SK-N-SH (cell line): ENCODE data around the gene GEMIN7. TPM values are rescaled to one million over a fixed set of nuclear protein-coding genes. Genes with fewer than 3 reads are reported as not detected.

ENCODE experiments used
- CTCF ChIA-PET: fragments of 300-600, 350-600 bp; formaldehyde crosslinking; extraction: SDS; loops from one replicate; lab custom pipeline; 2021; lab: Yijun Ruan, JAX
- POLR2A ChIA-PET: fragments of 350-600 bp; sonication (Branson Sonifier 250); formaldehyde crosslinking; extraction: SDS; loops from one replicate; lab custom pipeline; 2020; ENCODE audit warnings: antibody characterized with exemption, inconsistent platforms; lab: Yijun Ruan, JAX
- DNase-seq: peaks from one replicate; pipeline ENCODE4 v3.0.0; 2012
- H2AFZ ChIP-seq: fragments of 200-600 bp; sonication (generic); 2 replicates; pipeline ENCODE4 v1.8.1; 2016; ENCODE audit warnings: antibody characterized with exemption, mild to moderate bottlenecking, low read depth
- H3F3A ChIP-seq: fragments of 200-600 bp; sonication (generic); replicated peaks from 2 replicates; pipeline ENCODE3; 2016; ENCODE audit warnings: antibody characterized with exemption, mild to moderate bottlenecking; ENCODE audit not compliant: insufficient read depth
- H3K27ac ChIP-seq, 2 experiments: fragments of 200-500 bp in 1 of 2; fragments of 200-600 bp in 1 of 2; sonication (Bioruptor generic) in 1 of 2; sonication (generic), shearing (Covaris generic) in 1 of 2; 2 replicates each; pipeline versions ENCODE4 v1.5.1 to v1.6.1; 2014 to 2016; ENCODE audit warnings: low read depth in 2 of 2, inconsistent platforms in 1 of 2, low read length in 1 of 2, mild to moderate bottlenecking in 1 of 2, mixed read lengths in 1 of 2
- H3K27me3 ChIP-seq: fragments of 200-600 bp; sonication (generic), shearing (Covaris generic); 2 replicates; pipeline ENCODE4 v1.6.1; 2016; ENCODE audit warnings: mixed run types; ENCODE audit not compliant: insufficient read depth
- H3K36me3 ChIP-seq, 2 experiments: fragments of 200-500 bp in 1 of 2; fragments of 200-600 bp in 1 of 2; sonication (Bioruptor generic) in 1 of 2; sonication (generic) in 1 of 2; replicated peaks in 1 of 2; 2 replicates each; pipeline versions ENCODE3 to v1.5.1; 2014 to 2016; ENCODE audit warnings: low read length in 1 of 2, mild to moderate bottlenecking in 1 of 2; ENCODE audit not compliant: insufficient read depth in 2 of 2, control insufficient read depth in 1 of 2
- H3K4me1 ChIP-seq, 2 experiments: fragments of 200-500 bp in 1 of 2; fragments of 200-600 bp in 1 of 2; sonication (Bioruptor generic) in 1 of 2; sonication (generic), shearing (Covaris generic) in 1 of 2; 2 replicates each; pipeline versions ENCODE4 v1.5.1 to v1.6.1; 2014 to 2016; ENCODE audit warnings: low read depth in 1 of 2, low read length in 1 of 2, mixed run types in 1 of 2; ENCODE audit not compliant: insufficient read depth in 2 of 2, control insufficient read depth in 1 of 2
- H3K4me2 ChIP-seq: fragments of 200-600 bp; sonication (generic), shearing (Covaris generic); 2 replicates; pipeline ENCODE4 v1.6.1; 2017; ENCODE audit warnings: mixed run types
- H3K4me3 ChIP-seq, 2 experiments: fragments of 200-500 bp in 1 of 2; fragments of 200-600 bp in 1 of 2; sonication (Bioruptor generic) in 1 of 2; sonication (generic), shearing (Covaris generic) in 1 of 2; 2 replicates each; pipeline versions ENCODE4 v1.5.1 to v1.8.1; 2014 to 2016; ENCODE audit warnings: low read depth in 2 of 2, inconsistent platforms in 1 of 2, low read length in 1 of 2, mild to moderate bottlenecking in 1 of 2, mixed read lengths in 1 of 2, moderate library complexity in 1 of 2
- H3K79me2 ChIP-seq: fragments of 200-600 bp; sonication (generic); 2 replicates; pipeline ENCODE4 v1.8.1; 2017; ENCODE audit warnings: mild to moderate bottlenecking; ENCODE audit not compliant: insufficient read depth
- H3K9ac ChIP-seq: fragments of 200-600 bp; sonication (generic); 2 replicates; pipeline ENCODE4 v1.6.1; 2017; ENCODE audit warnings: mixed run types
- H3K9me2 ChIP-seq: fragments of 200-600 bp; sonication (generic); 2 replicates; pipeline ENCODE4 v1.6.1; 2017; ENCODE audit warnings: mixed run types
- H3K9me3 ChIP-seq: fragments of 200-600 bp; sonication (generic); 2 replicates; pipeline ENCODE4 v1.6.1; 2017; ENCODE audit warnings: mixed run types, mild to moderate bottlenecking, moderate library complexity
- H4K20me1 ChIP-seq: fragments of 200-600 bp; sonication (generic); 2 replicates; pipeline ENCODE4 v1.6.1; 2017; ENCODE audit warnings: mild to moderate bottlenecking, mixed run types; ENCODE audit not compliant: insufficient read depth
- CHD2 ChIP-seq: fragments of 150-350 bp; IDR thresholded peaks from 2 replicates; pipeline ENCODE4 v1.6.1; 2018; ENCODE audit warnings: low read length; ENCODE audit not compliant: partially characterized antibody
- ELF1 ChIP-seq: IDR thresholded peaks from 2 replicates; pipeline ENCODE4 v1.4.0; 2012
- EZH2phosphoT487 ChIP-seq: fragments of 200-600 bp; sonication (generic); IDR thresholded peaks from 2 replicates; pipeline ENCODE4 v1.6.1; 2017; ENCODE audit warnings: low read depth, mixed run types, mild to moderate bottlenecking, antibody characterized with exemption, moderate library complexity, borderline replicate concordance
- MEF2A ChIP-seq: IDR thresholded peaks from 2 replicates; pipeline ENCODE4 v1.4.0; 2012; ENCODE audit warnings: low read depth, borderline replicate concordance
- NFIC ChIP-seq: IDR thresholded peaks from 2 replicates; pipeline ENCODE4 v1.4.0; 2012; ENCODE audit warnings: borderline replicate concordance
- NRF1 ChIP-seq: IDR thresholded peaks from 2 replicates; pipeline ENCODE4 v1.6.1; 2012; ENCODE audit warnings: low read depth, mild to moderate bottlenecking, low read length
- POLR2AphosphoS5 ChIP-seq: IDR thresholded peaks from 2 replicates; pipeline ENCODE4 v1.6.1; 2012; ENCODE audit warnings: low read depth, low read length
- RAD21 ChIP-seq: IDR thresholded peaks from 2 replicates; pipeline ENCODE4 v1.6.1; 2012; ENCODE audit warnings: mild to moderate bottlenecking, low read length
- RXRA ChIP-seq: IDR thresholded peaks from 2 replicates; pipeline ENCODE4 v1.4.0; 2012; ENCODE audit warnings: low read depth, mild to moderate bottlenecking, borderline replicate concordance
- SMC3 ChIP-seq: IDR thresholded peaks from 2 replicates; pipeline ENCODE4 v1.6.1; 2012; ENCODE audit warnings: low read depth, low read length, improper control_type of control experiment
- YY1 ChIP-seq: IDR thresholded peaks from 2 replicates; pipeline ENCODE4 v1.4.0; 2012; ENCODE audit warnings: low read depth, mild to moderate bottlenecking
- WGBS: methylation state at CpG from one replicate; pipeline ENCODE4 v1.1.6; 2017; ENCODE audit warnings: low lambda C conversion rate; 5-methylcytosine and 5-hydroxymethylcytosine counted together
- polyA plus RNA-seq, 3 experiments: library from polyadenylated mRNA; depleted of rRNA; stranded (reverse); fragments of >200 nt; gene quantifications; 2 replicates each; pipeline ENCODE4 v1.2.3, GENCODE V29; 2012
- TF ChIP-seq, protein P1 (sequence below): IDR thresholded peaks from 2 replicates; pipeline ENCODE4 v1.6.1; 2012; ENCODE audit warnings: mild to moderate bottlenecking, low read depth, low read length, moderate library complexity
- TF ChIP-seq, protein P2 (sequence below): fragments of 150-350 bp; IDR thresholded peaks from 2 replicates; pipeline ENCODE4 v1.6.1; 2017; ENCODE audit warnings: antibody characterized with exemption, low read length, low read depth, borderline replicate concordance
- TF ChIP-seq, protein P3 (sequence below): fragments of 150-350 bp; IDR thresholded peaks from 2 replicates; pipeline ENCODE4 v1.6.1; 2016; ENCODE audit warnings: mild to moderate bottlenecking, low read depth, low read length

Gene GEMIN7
- polyA plus RNA-seq, 1 of the 3 experiments (the other 2 are of a cell fraction): 28.7 TPM

DNA sequence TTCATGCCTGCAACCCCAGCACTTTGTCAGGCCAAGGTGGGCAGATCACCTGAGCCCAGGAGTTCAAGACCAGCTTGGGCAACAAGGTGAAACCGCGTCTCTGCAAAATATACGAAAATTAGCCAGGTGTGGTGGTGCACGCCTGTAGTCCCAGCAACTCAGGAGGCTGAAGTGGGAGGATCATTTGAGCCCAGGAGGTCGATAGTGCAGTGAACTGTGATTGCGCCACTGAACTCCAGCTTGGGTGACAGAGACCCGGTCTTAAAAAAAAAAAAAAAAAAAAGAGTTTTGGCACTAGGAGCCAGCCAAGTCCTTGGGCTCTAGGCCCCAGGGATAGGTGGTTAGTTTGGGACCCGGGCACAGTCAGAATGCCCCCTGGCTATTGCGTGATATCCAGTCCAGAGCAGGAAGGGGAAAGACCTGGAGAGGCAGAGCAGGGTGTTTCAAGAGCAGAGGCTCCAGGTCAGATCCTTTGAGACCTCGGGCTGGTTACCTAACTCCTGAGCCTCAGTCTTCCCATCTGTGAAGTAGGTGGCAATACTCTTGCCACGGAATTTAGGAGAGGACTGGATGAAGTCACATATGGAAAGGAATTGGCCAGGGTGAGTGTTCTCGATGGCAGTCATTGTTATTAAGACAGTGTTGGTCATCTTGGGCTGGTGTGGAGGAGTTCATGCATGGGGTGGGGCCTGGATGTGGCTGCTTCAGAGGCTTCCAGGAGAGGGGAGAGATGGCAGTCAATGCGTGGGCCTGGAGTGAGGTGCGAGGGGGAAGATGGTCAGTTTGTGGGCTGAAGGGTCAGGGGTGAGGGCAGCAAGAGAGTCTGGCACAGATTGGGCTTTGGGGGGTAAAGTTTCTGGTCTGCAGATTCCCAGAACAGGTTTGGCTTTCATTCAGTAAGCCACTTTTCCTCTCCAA is 16.7 kb downstream of the GEMIN7 start:
- no peaks in the 10 kb centered on the region for H3K9me3 ChIP-seq
- no peak overlapping the region for H3K9ac ChIP-seq
- no peaks in the 10 kb centered on the region for H3K9me2 ChIP-seq
- WGBS: 90% methylated on average over 14 of the region's 14 CpGs
- no peaks in the 10 kb centered on the region for H3K27me3 ChIP-seq
- peaks cover 65% of the 10 kb centered on the region for H4K20me1 ChIP-seq
- DNase-seq: no peak
- no peak for TF ChIP-seq RAD21
- no peak for TF ChIP-seq CHD2
- TF ChIP-seq NFIC: no peak
- TF ChIP-seq SMC3: no peak
- no peak for TF ChIP-seq ELF1
- TF ChIP-seq POLR2AphosphoS5: no peak
- TF ChIP-seq, protein P1, sequence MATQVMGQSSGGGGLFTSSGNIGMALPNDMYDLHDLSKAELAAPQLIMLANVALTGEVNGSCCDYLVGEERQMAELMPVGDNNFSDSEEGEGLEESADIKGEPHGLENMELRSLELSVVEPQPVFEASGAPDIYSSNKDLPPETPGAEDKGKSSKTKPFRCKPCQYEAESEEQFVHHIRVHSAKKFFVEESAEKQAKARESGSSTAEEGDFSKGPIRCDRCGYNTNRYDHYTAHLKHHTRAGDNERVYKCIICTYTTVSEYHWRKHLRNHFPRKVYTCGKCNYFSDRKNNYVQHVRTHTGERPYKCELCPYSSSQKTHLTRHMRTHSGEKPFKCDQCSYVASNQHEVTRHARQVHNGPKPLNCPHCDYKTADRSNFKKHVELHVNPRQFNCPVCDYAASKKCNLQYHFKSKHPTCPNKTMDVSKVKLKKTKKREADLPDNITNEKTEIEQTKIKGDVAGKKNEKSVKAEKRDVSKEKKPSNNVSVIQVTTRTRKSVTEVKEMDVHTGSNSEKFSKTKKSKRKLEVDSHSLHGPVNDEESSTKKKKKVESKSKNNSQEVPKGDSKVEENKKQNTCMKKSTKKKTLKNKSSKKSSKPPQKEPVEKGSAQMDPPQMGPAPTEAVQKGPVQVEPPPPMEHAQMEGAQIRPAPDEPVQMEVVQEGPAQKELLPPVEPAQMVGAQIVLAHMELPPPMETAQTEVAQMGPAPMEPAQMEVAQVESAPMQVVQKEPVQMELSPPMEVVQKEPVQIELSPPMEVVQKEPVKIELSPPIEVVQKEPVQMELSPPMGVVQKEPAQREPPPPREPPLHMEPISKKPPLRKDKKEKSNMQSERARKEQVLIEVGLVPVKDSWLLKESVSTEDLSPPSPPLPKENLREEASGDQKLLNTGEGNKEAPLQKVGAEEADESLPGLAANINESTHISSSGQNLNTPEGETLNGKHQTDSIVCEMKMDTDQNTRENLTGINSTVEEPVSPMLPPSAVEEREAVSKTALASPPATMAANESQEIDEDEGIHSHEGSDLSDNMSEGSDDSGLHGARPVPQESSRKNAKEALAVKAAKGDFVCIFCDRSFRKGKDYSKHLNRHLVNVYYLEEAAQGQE: no peak
- TF ChIP-seq, protein P2, sequence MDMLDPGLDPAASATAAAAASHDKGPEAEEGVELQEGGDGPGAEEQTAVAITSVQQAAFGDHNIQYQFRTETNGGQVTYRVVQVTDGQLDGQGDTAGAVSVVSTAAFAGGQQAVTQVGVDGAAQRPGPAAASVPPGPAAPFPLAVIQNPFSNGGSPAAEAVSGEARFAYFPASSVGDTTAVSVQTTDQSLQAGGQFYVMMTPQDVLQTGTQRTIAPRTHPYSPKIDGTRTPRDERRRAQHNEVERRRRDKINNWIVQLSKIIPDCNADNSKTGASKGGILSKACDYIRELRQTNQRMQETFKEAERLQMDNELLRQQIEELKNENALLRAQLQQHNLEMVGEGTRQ: no peak
- TF ChIP-seq RXRA: no peak
- TF ChIP-seq, all 33 proteins: peak for 0
- Histone ChIP-seq H3K36me3 (no peaks in the 10 kb centered on the region), H3K4me3 (no peak overlapping the region; a peak in 1 of 4 replicates), H3K4me2 (peak overlapping the region; percentile 98; the same call in 1 of the 2 replicates), H3K4me1 (peaks cover 28 to 37% of the 10 kb centered on the region in 2 experiments; a peak in 3 of 4 replicates), H3F3A (peaks cover 21% of the 10 kb centered on the region), H2AFZ (no peak overlapping the region), H3K79me2 (peaks cover 78% of the 10 kb centered on the region), H3K27ac (no peak overlapping the region)
- ChIA-PET POLR2A (no interaction called here), CTCF (no interaction called here)

DNA sequence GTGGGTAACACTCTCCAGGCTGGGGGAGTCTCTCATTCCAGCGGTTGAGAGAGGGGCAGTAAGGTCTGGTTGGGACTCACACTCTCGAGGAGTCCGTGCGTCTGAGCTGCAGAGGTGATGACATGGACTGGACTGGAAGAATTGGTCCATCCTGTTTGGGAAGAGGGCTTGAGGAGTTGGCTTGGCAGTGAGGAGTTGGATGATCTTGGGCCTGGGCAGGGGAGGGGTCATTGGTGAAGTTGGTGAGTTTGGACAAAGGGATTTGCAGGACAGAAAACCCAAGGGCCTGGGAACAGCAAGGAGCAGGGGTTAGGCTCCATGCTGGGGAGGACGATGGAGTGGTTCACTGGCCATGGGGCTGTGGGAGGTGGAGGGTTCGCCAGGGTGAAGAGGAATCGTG is 17.6 kb downstream of the GEMIN7 start:
- H3K4me2 ChIP-seq: no peak overlapping the region; the same call in 1 of the 2 replicates
- H3K79me2 ChIP-seq: peaks cover 88% of the 10 kb centered on the region
- H3K36me3 ChIP-seq: no peaks in the 10 kb centered on the region
- H3K9me2 ChIP-seq: no peaks in the 10 kb centered on the region
- no peak overlapping the region for H3K9ac ChIP-seq
- H3K4me3 ChIP-seq: no peak overlapping the region
- peaks cover 16% of the 10 kb centered on the region for H3F3A ChIP-seq
- H4K20me1 ChIP-seq: peaks cover 75% of the 10 kb centered on the region
- no peaks in the 10 kb centered on the region for H3K9me3 ChIP-seq
- DNase-seq: no peak
- TF ChIP-seq EZH2phosphoT487: no peak
- no peak for TF ChIP-seq MEF2A
- TF ChIP-seq, protein P2: no peak
- TF ChIP-seq SMC3: no peak
- TF ChIP-seq, protein P3, sequence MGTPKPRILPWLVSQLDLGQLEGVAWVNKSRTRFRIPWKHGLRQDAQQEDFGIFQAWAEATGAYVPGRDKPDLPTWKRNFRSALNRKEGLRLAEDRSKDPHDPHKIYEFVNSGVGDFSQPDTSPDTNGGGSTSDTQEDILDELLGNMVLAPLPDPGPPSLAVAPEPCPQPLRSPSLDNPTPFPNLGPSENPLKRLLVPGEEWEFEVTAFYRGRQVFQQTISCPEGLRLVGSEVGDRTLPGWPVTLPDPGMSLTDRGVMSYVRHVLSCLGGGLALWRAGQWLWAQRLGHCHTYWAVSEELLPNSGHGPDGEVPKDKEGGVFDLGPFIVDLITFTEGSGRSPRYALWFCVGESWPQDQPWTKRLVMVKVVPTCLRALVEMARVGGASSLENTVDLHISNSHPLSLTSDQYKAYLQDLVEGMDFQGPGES: no peak
- TF ChIP-seq YY1: no peak
- TF ChIP-seq NFIC: no peak
- no peak for TF ChIP-seq POLR2AphosphoS5
- no peak for TF ChIP-seq NRF1
- TF ChIP-seq, all 33 proteins: peak for 0
- Histone ChIP-seq H3K27ac (0 out of 4 replicates have a peak overlapping the region, but pooled peaks of 1 of the 2 experiments have one; percentile 84), H2AFZ (no peak overlapping the region), H3K27me3 (no peaks in the 10 kb centered on the region), H3K4me1 (peaks cover 23 to 32% of the 10 kb centered on the region in 2 experiments; a peak in 3 of 4 replicates)
- ChIA-PET POLR2A (no interaction called here), CTCF (no interaction called here)
- 90% methylated on average over 7 of the region's 7 CpGs for WGBS
